DOHH2 (cell line): Measurements from ENCODE around the gene MAMDC2.

Source experiments
- EZH2phosphoT487 ChIP-seq: fragments of 200-600 bp; sonication (generic); IDR thresholded peaks from 2 replicates; pipeline ENCODE4 v1.6.1; 2017; ENCODE audit warnings: borderline replicate concordance, mild to moderate bottlenecking, antibody characterized with exemption, low read length, moderate library complexity, mixed read lengths
- TF ChIP-seq, protein P1 (sequence below): fragments of 200-600 bp; sonication (generic); IDR thresholded peaks from one replicate; pipeline ENCODE4 v1.5.1; 2014; ENCODE audit warnings: antibody characterized with exemption, mild to moderate bottlenecking, low read depth, low read length; ENCODE audit not compliant: poor library complexity, severe bottlenecking

DNA sequence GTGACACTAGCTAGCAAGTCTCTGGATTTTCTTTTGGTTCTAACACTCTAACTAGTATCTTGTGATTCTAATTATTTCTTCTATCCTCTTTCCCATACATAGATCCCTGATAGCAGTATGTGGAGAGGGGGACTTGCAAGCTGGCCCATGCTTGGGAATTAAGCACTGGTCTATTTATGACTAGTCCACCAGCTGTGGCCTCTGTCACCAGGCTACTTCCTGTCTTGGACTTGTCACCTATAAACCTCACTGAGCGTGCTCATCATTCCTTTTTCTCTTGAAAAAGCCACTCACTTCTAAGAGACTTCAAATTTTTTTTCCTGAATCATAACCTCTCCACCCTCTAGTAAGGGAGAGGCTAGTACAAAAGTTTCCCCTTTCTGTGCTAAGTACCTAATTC, 32.3 kb upstream of the MAMDC2 start:
- TF ChIP-seq, protein P1, sequence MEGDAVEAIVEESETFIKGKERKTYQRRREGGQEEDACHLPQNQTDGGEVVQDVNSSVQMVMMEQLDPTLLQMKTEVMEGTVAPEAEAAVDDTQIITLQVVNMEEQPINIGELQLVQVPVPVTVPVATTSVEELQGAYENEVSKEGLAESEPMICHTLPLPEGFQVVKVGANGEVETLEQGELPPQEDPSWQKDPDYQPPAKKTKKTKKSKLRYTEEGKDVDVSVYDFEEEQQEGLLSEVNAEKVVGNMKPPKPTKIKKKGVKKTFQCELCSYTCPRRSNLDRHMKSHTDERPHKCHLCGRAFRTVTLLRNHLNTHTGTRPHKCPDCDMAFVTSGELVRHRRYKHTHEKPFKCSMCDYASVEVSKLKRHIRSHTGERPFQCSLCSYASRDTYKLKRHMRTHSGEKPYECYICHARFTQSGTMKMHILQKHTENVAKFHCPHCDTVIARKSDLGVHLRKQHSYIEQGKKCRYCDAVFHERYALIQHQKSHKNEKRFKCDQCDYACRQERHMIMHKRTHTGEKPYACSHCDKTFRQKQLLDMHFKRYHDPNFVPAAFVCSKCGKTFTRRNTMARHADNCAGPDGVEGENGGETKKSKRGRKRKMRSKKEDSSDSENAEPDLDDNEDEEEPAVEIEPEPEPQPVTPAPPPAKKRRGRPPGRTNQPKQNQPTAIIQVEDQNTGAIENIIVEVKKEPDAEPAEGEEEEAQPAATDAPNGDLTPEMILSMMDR, result no peak
- no peak for TF ChIP-seq EZH2phosphoT487
